GM12873 (cell line): ENCODE measurements around the gene PA2G4.
A peak's percentile ranks its signal among the peaks of the same experiment; 100 is the strongest.

Experiments
- TF ChIP-seq, protein P1 (sequence below): IDR thresholded peaks from 2 replicates; pipeline ENCODE4 v1.5.1; 2012; ENCODE audit warnings: low read depth, mild to moderate bottlenecking, moderate library complexity, low read length, control low read depth; ENCODE audit not compliant: insufficient read depth; ENCODE audit errors: missing control alignments

The PA2G4 gene

GRCh38 chr12:56152756-56153677 lies 48.7 kb downstream of the PA2G4 start:
- TF ChIP-seq, protein P1, sequence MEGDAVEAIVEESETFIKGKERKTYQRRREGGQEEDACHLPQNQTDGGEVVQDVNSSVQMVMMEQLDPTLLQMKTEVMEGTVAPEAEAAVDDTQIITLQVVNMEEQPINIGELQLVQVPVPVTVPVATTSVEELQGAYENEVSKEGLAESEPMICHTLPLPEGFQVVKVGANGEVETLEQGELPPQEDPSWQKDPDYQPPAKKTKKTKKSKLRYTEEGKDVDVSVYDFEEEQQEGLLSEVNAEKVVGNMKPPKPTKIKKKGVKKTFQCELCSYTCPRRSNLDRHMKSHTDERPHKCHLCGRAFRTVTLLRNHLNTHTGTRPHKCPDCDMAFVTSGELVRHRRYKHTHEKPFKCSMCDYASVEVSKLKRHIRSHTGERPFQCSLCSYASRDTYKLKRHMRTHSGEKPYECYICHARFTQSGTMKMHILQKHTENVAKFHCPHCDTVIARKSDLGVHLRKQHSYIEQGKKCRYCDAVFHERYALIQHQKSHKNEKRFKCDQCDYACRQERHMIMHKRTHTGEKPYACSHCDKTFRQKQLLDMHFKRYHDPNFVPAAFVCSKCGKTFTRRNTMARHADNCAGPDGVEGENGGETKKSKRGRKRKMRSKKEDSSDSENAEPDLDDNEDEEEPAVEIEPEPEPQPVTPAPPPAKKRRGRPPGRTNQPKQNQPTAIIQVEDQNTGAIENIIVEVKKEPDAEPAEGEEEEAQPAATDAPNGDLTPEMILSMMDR = no peak

GRCh38 chr12:56153678-56154065 lies 49.3 kb downstream of the PA2G4 start:
- TF ChIP-seq, protein P1 = no peak

DNA sequence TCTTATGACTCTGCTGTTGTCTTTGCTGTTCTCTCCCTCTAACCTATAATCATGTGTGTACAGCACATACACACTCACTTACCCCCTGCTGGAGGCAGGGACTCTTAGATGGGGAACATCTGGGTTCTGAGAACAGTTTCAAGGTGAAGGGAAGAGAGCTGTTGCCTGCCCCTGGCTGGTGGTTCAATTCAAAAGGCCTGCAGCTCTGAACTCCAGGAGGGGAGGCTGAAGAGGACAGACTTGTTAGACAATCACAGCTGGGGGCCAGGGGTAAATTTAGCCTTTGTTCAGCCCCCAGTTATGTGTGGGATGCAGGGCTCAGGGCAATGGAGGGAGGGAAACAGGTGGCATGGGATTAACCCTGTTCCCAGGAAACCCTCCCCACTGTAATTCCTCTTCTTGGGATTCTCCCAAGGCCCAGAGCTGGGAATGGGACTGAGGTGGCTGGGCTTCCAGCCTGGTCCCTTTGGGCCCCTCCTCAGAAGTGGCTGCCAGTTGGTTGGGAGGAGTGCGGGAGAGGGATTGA lies 50.0 kb downstream of the PA2G4 start:
- TF ChIP-seq, protein P1 = no peak

GRCh38 chr12:56154818-56155217 lies 50.5 kb downstream of the PA2G4 start:
- TF ChIP-seq, protein P1 = no peak

DNA sequence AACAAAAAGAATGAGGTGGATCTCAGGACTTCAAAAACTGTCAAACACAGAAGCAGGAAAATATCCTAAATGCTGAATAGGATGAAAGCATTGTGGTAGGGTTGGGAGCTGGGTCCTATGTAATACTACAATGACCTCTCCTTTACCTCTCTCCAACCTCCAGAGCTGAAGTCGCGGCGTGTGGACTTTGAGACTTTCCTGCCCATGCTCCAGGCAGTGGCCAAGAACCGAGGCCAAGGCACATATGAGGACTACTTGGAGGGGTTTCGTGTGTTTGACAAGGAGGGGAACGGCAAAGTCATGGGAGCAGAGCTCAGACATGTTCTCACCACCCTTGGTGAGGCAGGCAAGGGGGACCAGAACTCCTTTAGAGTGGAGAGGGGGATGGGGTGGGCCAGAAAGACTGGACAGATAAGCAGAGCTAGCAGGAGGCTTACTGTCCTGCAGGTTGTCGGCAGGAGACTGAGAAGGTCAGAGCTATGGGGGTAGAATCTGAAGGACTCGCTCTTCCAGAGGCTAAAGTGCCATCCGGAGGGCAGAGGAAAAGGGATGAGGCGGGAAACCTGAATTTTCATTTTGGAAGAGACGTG lies 51.0 kb downstream of the PA2G4 start:
- TF ChIP-seq, protein P1 = no peak

- TF ChIP-seq, protein P1 = peak; percentile 68
Measured at GRCh38 chr12:56157201-56158028, 53.1 kb downstream of the PA2G4 start.
